Ecto neural progenitor cell (in vitro differentiated cells): ENCODE data around the gene PCOLCE2.
A peak's percentile ranks its signal among the peaks of the same experiment; 100 is the strongest.

Source experiments
- DNase-seq: peaks from one replicate; pipeline ENCODE4 v3.0.0-alpha.2; 2018; ENCODE audit warnings: low spot score

Gene PCOLCE2, protein sequence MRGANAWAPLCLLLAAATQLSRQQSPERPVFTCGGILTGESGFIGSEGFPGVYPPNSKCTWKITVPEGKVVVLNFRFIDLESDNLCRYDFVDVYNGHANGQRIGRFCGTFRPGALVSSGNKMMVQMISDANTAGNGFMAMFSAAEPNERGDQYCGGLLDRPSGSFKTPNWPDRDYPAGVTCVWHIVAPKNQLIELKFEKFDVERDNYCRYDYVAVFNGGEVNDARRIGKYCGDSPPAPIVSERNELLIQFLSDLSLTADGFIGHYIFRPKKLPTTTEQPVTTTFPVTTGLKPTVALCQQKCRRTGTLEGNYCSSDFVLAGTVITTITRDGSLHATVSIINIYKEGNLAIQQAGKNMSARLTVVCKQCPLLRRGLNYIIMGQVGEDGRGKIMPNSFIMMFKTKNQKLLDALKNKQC

DNA sequence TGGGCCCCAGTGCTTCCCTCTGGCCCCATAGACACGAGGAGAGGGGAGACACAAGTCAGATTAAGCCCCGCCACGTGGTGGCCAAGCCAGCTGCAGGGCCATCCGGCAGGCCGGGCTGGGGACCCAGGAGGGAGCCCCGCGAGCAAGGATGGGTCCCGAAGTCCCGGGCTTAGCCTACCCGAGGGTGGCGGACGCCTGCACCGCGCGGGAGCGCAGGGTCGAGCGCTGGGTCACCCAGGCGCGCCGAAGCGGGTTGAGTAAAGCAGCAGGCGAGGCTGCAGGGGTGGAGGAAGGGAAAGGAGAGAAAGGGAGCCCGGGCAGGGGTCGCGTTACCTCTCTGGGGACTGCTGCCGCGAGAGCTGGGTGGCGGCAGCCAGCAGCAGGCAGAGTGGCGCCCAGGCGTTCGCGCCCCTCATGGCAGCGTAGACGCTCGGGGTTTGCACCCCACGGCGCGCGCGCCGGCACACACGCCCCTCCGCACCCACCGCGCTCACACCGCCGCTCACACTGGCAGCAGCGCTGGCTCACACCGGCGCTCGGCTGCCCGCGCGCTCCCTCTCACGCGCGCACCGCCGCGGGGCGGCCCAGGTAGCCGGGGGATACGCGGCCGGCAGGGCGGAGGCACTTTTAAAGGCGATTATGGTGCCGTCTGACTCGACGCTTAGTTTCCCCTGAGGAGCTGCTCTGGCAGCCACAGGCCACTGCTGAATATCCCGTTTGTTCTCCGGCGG is at the start of gene PCOLCE2:
Gene PCOLCE2 (minus strand): TSS at position 603 of the 731 bp plus-strand sequence. CDS start 187 bp downstream, at position 416.
- DNase-seq, result peak; percentile 82

DNA sequence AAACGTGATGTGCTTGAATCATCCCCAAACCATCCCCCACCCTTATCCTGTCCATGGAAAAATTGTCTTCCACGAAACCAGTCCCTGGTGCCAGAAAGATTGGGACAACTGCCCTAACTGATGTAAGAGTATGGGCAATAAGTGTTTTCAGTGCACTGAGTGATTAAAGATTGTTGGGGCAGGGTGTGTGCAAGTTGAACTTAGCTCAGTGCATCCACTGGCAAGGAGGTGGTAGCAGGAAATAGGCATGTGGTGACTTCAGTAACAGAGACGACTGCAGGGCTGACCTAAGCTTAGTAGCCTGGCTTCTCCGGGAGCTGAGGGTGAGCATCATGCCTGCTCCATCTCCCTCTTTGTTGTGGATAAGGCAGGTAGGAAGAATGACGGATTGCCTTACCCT is 47.1 kb upstream of the PCOLCE2 start:
- DNase-seq, result no peak

DNA sequence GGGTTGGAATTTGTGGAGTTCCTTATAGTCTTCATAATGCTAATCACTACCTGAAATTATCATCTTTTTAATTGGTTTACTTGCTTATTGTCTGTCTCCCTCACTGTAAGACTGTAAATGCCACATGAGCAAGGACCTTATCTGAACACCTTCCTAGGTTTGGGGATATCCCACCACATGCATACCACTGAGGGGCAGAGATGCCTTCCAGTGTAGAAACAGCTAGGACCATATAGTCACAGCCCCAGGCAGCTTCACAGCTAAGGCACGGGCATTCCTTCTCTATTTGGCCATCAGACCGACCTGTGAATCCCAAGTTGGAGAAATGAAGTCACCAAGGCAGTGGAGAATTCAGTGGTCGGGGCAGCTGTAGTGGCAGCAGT is 46.0 kb upstream of the PCOLCE2 start:
- DNase-seq, result no peak

- no peak for DNase-seq
Observed at GRCh38 chr3:142934128-142934886, 45.4 kb upstream of the PCOLCE2 start.

DNA sequence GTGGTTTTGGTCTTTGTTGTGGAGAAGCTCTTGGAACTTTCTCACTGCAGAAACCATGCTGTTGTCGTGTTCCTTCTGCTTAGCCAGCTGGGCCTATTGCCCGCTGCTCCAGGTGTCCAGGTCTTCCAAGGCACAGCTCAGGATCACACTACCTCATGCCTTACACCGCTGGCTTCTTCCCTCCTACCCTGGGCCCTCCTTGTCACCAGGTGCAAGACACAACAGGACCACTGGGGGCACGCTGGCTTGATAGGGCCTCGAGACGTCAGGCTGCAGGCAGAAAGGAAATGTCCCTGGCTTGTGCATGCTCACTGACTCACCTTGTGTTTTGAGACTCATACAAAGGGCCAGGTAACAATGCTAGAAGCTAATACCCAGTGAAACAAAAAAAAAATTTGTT is 42.3 kb upstream of the PCOLCE2 start:
- no peak for DNase-seq

DNA sequence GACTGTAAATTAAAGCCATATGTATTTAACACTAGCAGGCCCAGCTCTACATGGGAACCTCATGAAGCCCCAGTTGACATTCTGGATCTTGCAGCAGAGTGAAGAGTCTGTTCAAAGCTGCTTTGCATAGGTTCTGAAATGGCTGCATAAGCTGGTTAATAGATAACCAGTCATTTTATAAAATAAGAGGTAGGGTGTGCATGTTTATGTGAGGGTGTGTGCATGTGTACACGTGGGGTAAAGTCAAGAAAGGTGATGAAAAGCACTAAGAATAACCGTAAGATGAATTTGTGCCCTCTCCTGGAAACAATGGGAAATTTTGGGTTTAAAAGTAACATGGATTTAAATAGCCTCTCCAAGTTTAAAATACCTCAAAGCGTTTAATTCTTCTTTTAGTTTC is 41.6 kb upstream of the PCOLCE2 start:
- DNase-seq, result no peak

DNA sequence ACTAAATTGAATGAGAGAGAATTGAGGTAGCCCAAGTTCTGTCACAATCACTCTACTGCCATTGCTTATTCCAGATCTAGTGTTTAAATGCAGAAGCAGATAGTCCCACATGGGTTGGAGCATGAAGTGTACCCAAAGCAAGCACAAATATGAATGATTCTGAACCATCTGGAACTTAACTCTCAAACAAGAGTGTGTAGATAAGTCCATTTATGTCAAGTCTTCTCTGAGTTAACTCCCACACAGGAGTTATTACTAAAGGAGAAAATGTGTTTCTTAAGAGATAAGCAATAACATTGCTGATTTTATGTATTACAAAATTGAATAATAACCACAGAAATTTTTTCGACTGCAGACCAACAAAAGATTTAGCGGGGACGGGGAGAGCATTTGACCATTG is 41.0 kb upstream of the PCOLCE2 start:
- no peak for DNase-seq

DNA sequence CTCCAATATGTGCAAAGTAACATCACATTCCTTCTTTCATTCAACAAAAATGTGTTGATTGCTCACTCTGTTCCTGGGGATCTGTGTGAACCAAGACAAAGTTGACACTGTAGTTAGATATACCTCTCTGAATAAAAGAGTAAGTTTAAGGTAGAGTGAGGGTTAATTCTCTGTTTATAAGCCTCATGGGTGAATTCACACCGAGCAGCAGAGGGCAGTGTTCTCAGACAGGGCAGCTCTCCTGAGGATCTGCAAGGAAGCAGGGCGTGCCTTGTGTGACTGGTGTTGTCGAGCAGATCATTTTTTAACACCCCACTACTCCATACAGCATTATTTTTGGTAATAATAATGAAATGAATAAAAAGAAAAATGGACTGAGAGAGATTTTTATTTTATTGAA is 40.2 kb upstream of the PCOLCE2 start:
- DNase-seq, result no peak

DNA sequence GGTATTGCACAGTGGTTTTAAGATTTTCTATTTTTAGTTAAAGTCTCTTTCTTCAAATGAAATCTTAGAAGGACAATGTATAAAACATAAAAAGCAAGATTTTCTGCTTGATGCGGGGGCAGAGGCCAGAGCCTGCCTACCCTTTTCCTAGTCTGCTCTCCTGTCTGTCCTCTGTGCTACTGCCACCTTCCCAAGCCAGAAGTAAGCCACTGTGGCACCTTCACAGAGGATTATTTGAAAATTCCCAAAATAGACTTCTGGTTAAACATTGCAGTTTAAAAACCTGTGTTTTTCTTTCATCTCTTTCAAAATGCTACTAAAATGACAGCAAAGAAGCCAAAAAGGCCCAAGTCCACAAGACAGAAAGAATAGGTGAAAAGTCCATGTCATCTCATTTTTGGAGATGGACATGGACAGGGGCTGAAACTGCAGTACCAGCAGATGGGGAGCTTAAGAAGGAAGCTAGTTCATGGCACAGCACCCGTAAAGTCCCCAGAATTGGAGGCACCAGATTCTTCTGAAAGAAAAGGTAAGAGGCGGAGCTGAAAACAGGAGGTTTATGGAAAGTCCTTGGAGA is 37.6 kb upstream of the PCOLCE2 start:
- DNase-seq, result no peak

- no peak for DNase-seq
Observed at GRCh38 chr3:142925140-142925539, 36.3 kb upstream of the PCOLCE2 start.

- DNase-seq, result no peak
Observed at GRCh38 chr3:142923694-142924093, 34.8 kb upstream of the PCOLCE2 start.

DNA sequence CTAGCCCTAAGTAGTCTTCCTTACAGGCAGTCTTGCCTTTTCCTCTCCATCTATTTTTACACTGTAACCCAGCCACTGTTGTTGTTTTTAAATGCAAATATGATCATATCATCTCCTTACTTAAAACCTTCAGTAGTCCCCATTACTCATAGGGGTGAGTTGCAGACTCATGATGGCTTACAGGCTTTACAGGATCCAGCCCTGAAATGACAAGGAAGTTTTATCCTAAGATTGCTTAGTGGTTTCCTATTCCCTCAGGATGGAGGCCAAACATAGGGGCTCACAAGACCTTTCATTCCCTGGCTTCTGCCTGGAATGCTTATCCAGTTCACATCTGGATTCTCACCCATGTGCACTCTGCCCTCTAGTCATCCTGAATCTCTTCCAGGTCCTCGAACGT is 27.7 kb upstream of the PCOLCE2 start:
- no peak for DNase-seq

- DNase-seq, result no peak
Observed at GRCh38 chr3:142915636-142916035, 26.8 kb upstream of the PCOLCE2 start.

DNA sequence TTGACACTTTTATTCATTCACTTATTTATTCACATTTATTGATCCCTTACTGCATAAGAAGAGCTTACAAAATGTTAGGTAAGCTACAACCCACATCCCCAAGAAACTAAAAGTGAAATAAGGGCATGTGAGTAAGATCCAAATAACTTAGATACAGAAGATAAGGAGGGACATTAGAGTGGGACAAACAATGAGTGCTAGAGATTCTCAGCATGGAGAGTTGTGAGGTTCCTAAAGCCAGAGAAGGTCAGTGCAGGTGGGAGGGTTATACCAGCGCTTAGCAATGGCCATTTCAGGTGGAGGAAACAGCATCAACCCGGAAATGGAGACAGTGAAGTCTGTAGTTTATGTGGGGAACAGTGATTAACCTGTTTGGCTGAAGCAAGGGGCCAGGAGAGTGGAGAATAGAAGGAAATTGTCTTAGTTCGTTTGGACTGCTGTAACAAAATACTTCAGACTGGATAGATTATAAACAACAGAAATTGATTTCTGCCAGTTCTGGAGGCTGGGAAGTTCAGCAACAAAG is 25.5 kb upstream of the PCOLCE2 start:
- DNase-seq, result no peak

GRCh38 chr3:142913432-142913831 is 24.5 kb upstream of the PCOLCE2 start:
- DNase-seq, result no peak

GRCh38 chr3:142912402-142913172 is 23.7 kb upstream of the PCOLCE2 start:
- DNase-seq, result no peak

DNA sequence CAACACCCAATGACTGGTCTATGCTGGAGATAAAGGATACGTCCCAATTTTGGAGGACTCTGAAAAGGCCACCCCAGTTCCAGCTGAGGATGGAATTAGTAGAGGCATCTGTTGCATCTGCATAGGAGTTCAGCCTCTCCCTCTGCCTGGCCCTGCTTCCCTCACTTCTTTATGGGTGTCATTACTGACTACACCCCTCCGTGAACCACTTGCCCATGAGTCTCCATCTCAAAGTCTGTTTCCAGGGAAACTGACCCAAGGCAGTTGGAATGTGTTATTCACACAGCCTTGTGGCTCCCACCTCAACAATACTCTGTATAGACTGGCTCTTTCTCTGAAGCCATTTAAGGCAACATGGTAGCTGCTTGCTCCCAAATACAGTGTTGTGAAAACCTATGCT is 21.4 kb upstream of the PCOLCE2 start:
- DNase-seq, result no peak

DNA sequence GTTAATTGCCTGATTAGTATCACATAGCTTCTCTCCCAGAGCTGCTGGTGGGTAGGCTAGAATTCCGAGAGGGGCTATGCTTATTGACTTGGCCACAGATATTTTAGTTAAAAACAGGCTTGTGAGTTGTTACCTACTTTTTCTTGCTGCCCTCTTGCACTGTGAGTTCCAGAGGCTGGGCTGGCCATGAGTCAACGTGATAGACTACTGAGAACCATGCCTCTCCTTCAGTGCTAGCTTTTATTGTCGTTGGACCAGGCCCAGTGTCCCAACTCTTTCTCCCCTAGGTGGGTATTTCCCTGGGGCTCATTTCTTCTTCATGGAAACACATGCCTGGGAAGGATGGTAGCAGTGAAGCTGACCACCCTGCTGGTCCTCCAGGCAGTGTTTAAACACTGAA is 20.4 kb upstream of the PCOLCE2 start:
- no peak for DNase-seq

- DNase-seq, result no peak
Observed at GRCh38 chr3:142907996-142908395, 19.1 kb upstream of the PCOLCE2 start.

DNA sequence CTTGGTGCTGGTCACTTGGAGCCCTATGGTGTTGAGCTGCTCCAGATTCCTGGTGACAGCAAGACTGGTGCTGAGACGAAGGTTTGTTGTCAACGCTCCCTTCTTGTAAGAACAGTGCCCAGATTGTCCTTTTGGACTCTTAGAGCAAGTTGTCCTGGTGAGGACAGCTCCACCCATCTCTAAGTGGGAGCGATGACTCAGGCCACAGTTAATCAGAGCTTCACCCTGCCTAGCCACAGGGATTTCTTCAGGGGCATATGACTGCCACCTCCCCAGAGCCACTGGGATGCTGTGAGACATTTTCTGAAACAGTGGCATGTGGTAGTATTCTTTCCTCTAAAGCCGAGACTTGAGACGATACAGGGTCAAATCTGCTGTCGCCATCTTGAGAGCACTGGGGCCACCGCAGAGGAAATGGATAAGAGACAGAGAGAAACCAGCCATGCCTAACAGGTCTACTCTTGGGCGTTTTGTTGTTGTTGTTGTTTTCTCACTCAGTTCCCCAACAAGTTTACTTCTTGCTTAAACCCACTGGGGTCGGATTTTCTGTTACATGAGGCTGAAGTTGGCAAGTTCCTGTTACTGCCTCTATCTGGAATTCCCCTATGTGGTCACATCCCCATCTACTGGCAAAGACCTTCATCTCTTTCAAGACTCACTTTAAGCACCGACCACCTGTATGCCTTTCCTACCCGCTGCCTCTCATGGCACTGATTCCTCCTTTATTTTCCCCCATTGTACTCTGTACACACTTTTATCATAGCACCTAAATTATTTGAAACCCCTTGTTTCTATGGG is 16.0 kb upstream of the PCOLCE2 start:
- DNase-seq, result no peak

- DNase-seq, result no peak
Observed at GRCh38 chr3:142902356-142902755, 13.5 kb upstream of the PCOLCE2 start.
